NOMO-1 treated with DMSO at 0.1 percent for 48 hours (cell line): ENCODE measurements around the gene ZNRF4.
"Not testable (repeated sequence)": the region's sequence is repeated elsewhere in the genome, so short reads cannot be mapped to it uniquely, and the experiment has no call there.

ENCODE experiments used
- DNase-seq: peaks from one replicate; lab custom pipeline; 2025; ENCODE audit not compliant: unreplicated experiment; lab: John Stamatoyannopoulos, UW

ZNRF4 gene

GRCh38 chr19:5472286-5472685 lies 17.1 kb downstream of the ZNRF4 start:
- DNase-seq, result no peak

GRCh38 chr19:5473646-5474045 lies 18.4 kb downstream of the ZNRF4 start:
- no peak for DNase-seq

GRCh38 chr19:5477451-5478215 lies 22.4 kb downstream of the ZNRF4 start:
- no peak for DNase-seq

- DNase-seq, result no peak
These were observed 23.2 kb downstream of the ZNRF4 start for GRCh38 chr19:5478241-5478924.

- DNase-seq, result no peak
These were observed 23.8 kb downstream of the ZNRF4 start for GRCh38 chr19:5478925-5479588.

- DNase-seq, result no peak
These were observed 24.7 kb downstream of the ZNRF4 start for GRCh38 chr19:5479958-5480357.

- no peak for DNase-seq
These were observed 25.2 kb downstream of the ZNRF4 start for GRCh38 chr19:5480427-5480836.

DNA sequence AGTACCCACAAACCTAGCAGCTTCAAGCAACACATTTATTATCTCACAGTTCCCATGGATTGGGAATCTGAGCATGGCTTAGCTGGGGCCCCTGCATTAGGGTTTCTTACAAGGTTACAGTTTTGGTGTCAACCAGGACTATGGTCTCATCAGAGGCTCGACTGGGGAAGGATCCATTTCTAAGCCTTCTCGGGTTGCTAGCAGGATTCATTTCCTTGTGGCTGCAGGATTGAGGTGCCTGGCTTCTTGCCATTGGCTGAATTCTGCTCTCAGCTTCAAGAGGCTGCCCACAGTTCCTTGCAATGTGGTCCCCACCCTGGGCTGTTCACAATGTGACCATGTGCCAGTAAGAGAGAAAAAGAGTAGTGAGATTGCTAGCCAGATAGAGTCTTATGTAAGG lies 26.7 kb downstream of the ZNRF4 start:
- no peak for DNase-seq

GRCh38 chr19:5484398-5485285 lies 29.4 kb downstream of the ZNRF4 start:
- no peak for DNase-seq

GRCh38 chr19:5485286-5485636 lies 30.0 kb downstream of the ZNRF4 start:
- DNase-seq, result no peak

DNA sequence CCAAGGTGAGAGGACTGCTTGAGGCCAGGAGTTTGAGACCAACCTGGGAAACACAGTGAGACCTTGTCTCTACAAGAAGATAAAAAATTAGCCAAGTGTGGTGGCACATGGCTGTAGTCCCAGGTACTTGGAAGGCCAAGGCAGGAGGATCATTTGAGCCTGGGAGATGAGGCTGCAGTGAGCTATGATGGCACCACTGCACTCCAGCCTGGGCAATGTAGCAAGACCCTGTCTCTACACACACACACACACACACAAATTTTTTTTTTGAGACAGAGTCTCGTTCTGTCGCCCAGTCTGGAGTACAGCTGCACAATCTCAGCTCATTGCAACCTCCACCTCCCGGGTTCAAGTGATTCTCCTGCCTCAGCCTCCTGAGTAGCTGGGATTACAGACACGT lies 30.4 kb downstream of the ZNRF4 start:
- DNase-seq, result not testable (repeated sequence)

GRCh38 chr19:5487222-5487621 lies 32.0 kb downstream of the ZNRF4 start:
- DNase-seq, result no peak

DNA sequence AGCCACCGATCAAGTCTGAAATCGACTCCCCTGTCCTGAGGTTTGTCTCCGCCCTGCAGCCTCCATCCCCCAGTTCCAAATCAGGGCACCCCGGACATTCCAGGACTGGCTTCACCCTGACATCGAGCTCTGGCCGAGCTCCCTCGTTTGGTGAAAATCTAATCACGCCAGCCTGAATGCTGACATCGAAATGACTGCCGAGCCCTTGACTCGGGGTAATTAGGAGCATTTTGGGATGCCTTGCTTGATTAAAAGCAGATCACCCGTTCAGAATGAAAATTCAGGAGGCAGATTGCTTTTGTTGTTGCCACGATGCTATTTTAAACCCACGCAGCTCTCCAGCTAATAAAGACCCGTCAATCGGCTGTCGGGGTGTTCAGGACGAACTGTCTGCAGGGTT lies 34.3 kb downstream of the ZNRF4 start:
- DNase-seq, result no peak

DNA sequence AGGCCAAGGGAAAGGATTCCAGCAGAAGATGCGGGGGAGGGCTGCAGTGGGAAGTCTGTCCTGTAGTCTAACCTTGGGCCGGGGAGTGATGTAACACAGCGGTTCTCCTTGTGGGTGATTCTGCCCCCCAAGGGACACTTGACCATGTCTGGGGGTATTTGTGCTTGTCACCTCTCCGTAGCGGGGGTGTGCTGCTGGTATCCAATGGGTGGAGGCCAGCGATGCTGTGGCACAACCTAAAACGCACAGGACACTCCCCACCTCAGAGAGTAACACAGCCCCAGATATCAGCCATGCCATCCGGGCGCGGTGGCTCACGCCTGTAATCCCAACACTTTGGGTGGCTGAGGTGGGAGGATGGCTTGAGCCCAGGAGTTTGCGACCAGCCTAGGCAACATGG lies 36.3 kb downstream of the ZNRF4 start:
- DNase-seq, result no peak

DNA sequence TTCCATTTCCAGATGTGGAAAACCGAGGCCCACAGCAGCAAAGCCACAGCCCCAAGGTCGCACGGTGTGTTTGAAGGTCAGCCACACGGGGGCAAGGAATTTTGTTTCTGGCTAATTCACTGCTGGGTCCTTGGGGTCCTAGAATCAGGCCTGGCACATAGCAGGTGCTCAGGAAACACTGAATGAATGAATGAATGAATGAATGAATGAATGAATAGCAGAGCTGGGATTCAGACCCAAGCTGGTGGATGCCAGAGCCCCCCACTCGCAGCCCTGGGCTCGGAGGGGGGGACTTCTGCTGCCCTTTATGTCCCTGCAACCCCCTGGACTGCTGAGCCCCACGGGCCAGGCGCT lies 37.0 kb downstream of the ZNRF4 start:
- DNase-seq, result no peak

GRCh38 chr19:5492635-5493409 lies 37.6 kb downstream of the ZNRF4 start:
- DNase-seq, result no peak

DNA sequence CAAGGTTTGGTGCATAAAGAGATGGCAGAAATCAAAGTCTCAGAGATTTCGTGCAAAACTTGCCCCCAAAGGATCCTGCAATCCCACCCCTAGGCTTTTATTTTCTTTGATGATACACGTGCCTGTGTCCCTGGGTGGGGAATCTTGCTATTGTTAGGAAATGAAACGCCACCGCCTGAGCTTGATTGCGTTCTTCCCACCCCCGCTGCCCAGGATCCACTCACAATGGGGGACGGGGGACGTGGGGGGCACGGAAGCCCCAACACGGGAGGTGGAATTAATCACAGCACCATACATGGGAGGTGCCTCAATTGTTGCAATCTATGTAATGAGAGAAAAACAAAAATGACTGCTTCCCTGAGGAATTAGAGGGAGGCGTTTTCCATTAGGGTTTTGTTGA lies 39.6 kb downstream of the ZNRF4 start:
- DNase-seq, result no peak

GRCh38 chr19:5495792-5496191 lies 40.6 kb downstream of the ZNRF4 start:
- no peak for DNase-seq

GRCh38 chr19:5497297-5497696 lies 42.1 kb downstream of the ZNRF4 start:
- DNase-seq, result no peak

DNA sequence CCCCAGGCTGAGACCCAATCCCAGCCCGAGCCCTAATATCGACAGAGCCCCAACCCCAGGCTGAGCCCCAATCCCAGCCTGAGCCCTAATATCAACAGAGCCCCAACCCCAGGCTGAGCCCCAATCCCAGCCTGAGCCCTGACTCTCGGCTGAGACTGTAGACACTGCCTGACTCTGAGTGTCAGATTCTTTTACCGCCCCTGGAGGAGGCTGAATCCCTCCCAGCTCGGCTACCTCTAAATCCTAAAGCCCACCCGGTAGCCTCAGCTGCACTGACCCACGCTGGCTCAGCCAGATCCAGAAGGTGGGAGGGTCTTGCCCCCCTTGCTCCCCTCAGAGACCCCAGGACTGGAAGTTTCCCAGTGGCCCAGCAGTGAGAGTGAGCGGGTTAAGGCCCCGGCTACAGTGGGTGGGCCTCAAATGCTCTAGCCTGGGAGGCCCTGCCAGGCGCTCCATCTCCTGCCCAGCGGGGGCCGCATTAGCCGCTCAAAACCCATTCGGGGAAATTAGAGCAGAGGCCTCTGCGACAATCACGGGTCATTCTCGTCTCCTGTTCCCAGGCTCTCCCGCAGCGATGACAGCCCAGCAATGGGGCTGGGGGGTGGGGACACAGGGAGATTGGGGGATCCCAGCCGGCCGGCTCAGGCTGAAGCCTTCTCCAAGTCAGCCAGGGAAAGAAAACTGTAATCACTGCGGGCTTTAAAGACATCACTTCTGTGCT lies 43.8 kb downstream of the ZNRF4 start:
- DNase-seq, result no peak
